Limb (tissue), 2 donors: ENCODE results near the gene CYB561.

ENCODE experiments used
- DNase-seq, 2 donors: peaks; one replicate each; pipeline ENCODE4 v3.0.0-alpha.2; 2016; ENCODE audit errors: extremely low spot score in 2 of 2

Gene CYB561

GRCh38 chr17:63451150-63451549 is 5.0 kb upstream of the CYB561 start:
- no peak for DNase-seq

- DNase-seq, result no peak
These were observed 4.4 kb upstream of the CYB561 start for GRCh38 chr17:63450551-63450950.

- DNase-seq, result no peak
These were observed 2.5 kb upstream of the CYB561 start for GRCh38 chr17:63448655-63449054.

GRCh38 chr17:63447471-63448009 is 1.4 kb upstream of the CYB561 start:
- no peak for DNase-seq

- peak in 1 of 2 donors; percentile 71 for DNase-seq
These were observed 806 bp upstream of the CYB561 start for GRCh38 chr17:63446753-63447470.

- no peak for DNase-seq
These were observed 544 bp downstream of the CYB561 start for GRCh38 chr17:63445571-63445953.

GRCh38 chr17:63445065-63445464 is 1.0 kb downstream of the CYB561 start:
- DNase-seq, result no peak

GRCh38 chr17:63444457-63444856 is 1.6 kb downstream of the CYB561 start:
- no peak for DNase-seq

- DNase-seq, result no peak
These were observed 3.1 kb downstream of the CYB561 start for GRCh38 chr17:63443053-63443452.

- DNase-seq, result no peak
These were observed 3.5 kb downstream of the CYB561 start for GRCh38 chr17:63442549-63443035.

- DNase-seq, result no peak
These were observed 4.0 kb downstream of the CYB561 start for GRCh38 chr17:63442074-63442473.

- DNase-seq, result no peak
These were observed 4.5 kb downstream of the CYB561 start for GRCh38 chr17:63441654-63442053.

GRCh38 chr17:63440770-63441335 is 5.3 kb downstream of the CYB561 start:
- no peak for DNase-seq

- no peak for DNase-seq
These were observed 5.9 kb downstream of the CYB561 start for GRCh38 chr17:63440127-63440769.

GRCh38 chr17:63439687-63440086 is 6.4 kb downstream of the CYB561 start:
- no peak for DNase-seq

- DNase-seq, result no peak
These were observed 7.7 kb downstream of the CYB561 start for GRCh38 chr17:63438092-63439051.

- DNase-seq, result no peak
These were observed 8.6 kb downstream of the CYB561 start for GRCh38 chr17:63437287-63438091.

- DNase-seq, result no peak
These were observed 9.5 kb downstream of the CYB561 start for GRCh38 chr17:63436523-63437110.

GRCh38 chr17:63435681-63436522 is 10.2 kb downstream of the CYB561 start:
- DNase-seq, result no peak
